ENCODE measurements around the gene CDON. TPM values are rescaled to one million over a fixed set of nuclear protein-coding genes. Genes with fewer than 3 reads are reported as not detected.

The CDON gene
- total RNA-seq, 2 experiments from 2014 or later, result 1.7 to 1.8 TPM

GRCh38 chr11:125960771-125961170, 101.9 kb downstream of the CDON start:
- no peak overlapping the region for H3K27ac Mint-ChIP-seq
- DNase-seq, result no peak
- H3K4me1 Mint-ChIP-seq, result peaks cover 8% of the 10 kb centered on the region
- ChIA-PET POLR2A (no interaction called here), CTCF (interaction anchor here (1.6 kb wide), 1 partner anchor 22 kb away, joined by 3 read pairs; no protein-coding TSS in a partner anchor)
- H3K36me3 Mint-ChIP-seq (ENCODE audit: low read depth), result no peaks in the 10 kb centered on the region
- H3K9me3 Mint-ChIP-seq, result no peaks in the 10 kb centered on the region
- peaks cover 2% of the 10 kb centered on the region for H3K27me3 Mint-ChIP-seq
- no peak overlapping the region for H3K4me3 Mint-ChIP-seq

DNA sequence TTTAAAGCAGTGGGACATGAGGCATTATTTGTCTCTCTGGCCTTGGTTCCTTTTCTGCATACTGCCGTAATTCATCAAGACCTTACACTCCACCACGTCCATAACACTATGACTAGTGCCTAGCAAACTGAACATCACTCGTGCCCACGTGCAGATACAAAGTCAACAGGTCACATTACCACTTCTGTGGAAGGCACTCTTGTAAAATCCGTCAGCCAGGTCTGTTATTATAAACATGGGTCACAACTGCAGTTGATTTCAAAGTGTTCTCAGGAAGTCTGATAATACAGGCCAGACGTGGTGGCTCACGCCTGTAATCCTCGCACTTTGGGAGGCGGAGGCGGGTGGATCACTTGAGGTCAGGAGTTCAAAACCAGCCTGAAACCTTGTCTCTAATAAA, 102.7 kb downstream of the CDON start:
- no peak overlapping the region for H3K27ac Mint-ChIP-seq
- CTCF ChIA-PET, result no interaction called here
- peaks cover 8% of the 10 kb centered on the region for H3K4me1 Mint-ChIP-seq

DNA sequence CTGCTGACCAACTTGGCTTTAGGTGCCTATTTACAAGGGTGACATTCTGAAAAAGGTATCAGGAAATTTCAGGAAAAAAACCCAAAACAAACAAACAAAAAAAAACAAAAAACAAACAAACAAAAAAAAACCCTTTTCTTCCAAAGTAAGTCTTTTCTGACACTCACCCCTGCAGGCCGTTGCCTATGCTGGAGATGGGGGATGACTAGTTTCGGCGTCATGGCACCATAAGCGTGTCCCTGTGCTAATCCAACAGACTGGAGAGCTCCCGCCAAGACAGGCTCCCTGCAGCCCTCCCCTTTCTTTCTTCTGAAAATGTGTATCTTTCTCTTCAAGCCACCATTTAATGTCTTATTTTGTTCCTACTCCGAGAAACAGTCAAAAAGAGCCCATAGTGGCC, 103.2 kb downstream of the CDON start:
- no peak for DNase-seq
- Mint-ChIP-seq H3K27me3 (peaks cover under 1% of the 10 kb centered on the region), H3K36me3 (ENCODE audit: low read depth) (no peaks in the 10 kb centered on the region), H3K27ac (no peak overlapping the region), H3K9me3 (no peaks in the 10 kb centered on the region), H3K4me1 (peaks cover 8% of the 10 kb centered on the region), H3K4me3 (no peak overlapping the region)
- ChIA-PET POLR2A (no interaction called here), CTCF (no interaction called here)

More for the DNA sequence above, 102.7 kb downstream of the CDON start:
- H3K36me3 Mint-ChIP-seq (ENCODE audit: low read depth), result no peaks in the 10 kb centered on the region
- no peak overlapping the region for H3K4me3 Mint-ChIP-seq
- H3K27me3 Mint-ChIP-seq, result peaks cover 2% of the 10 kb centered on the region
- DNase-seq, result no peak
- no peaks in the 10 kb centered on the region for H3K9me3 Mint-ChIP-seq
- POLR2A ChIA-PET, result no interaction called here

DNA sequence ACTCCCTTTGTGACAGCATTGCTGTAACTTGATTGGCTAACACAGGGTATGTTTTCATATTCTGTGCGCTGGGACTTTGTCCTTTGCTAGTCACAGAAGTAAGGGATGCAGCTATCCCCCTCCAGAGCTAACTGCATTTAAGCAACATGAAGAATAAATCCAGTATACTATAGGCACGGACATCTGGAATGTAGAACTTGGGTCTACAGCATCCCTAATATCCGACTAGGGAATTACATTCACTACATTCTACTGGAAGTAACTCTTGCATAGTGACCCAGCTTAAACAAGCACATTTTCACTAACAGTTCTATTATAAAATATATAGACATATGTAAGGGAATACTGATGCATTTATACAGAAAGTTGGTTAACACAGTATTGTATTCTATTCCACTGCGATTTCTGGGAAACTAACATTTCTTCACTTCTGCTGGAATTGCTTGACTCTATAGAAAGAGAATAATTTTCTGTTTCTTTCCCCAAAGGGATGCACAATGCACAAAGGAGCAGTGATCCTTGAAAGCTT, 103.7 kb downstream of the CDON start:
- no peak overlapping the region for H3K4me3 Mint-ChIP-seq
- H3K9me3 Mint-ChIP-seq, result no peaks in the 10 kb centered on the region
- no peaks in the 10 kb centered on the region for H3K36me3 Mint-ChIP-seq (ENCODE audit: low read depth)
- no peaks in the 10 kb centered on the region for H3K27me3 Mint-ChIP-seq
- H3K4me1 Mint-ChIP-seq, result peaks cover 8% of the 10 kb centered on the region
- no peak overlapping the region for H3K27ac Mint-ChIP-seq
- no peak for DNase-seq
- POLR2A ChIA-PET, result no interaction called here
- CTCF ChIA-PET, result no interaction called here

GRCh38 chr11:125957618-125958332, 104.9 kb downstream of the CDON start:
- POLR2A ChIA-PET, result no interaction called here
- no peak overlapping the region for H3K27ac Mint-ChIP-seq
- no peaks in the 10 kb centered on the region for H3K27me3 Mint-ChIP-seq
- no peaks in the 10 kb centered on the region for H3K36me3 Mint-ChIP-seq (ENCODE audit: low read depth)
- no peak for DNase-seq
- CTCF ChIA-PET, result no interaction called here
- peaks cover 8% of the 10 kb centered on the region for H3K4me1 Mint-ChIP-seq
- peak overlapping the region; percentile 22 for H3K4me3 Mint-ChIP-seq
- H3K9me3 Mint-ChIP-seq, result no peaks in the 10 kb centered on the region

- H3K4me1 Mint-ChIP-seq, result peaks cover 5% of the 10 kb centered on the region
- H3K9me3 Mint-ChIP-seq, result no peaks in the 10 kb centered on the region
- no peak for DNase-seq
- no peaks in the 10 kb centered on the region for H3K27me3 Mint-ChIP-seq
- H3K4me3 Mint-ChIP-seq, result no peak overlapping the region
- no peaks in the 10 kb centered on the region for H3K36me3 Mint-ChIP-seq (ENCODE audit: low read depth)
- ChIA-PET CTCF (interaction anchor here (1.3 kb wide), 1 partner anchor 237 kb away, joined by 3 read pairs; no protein-coding TSS in a partner anchor), POLR2A (no interaction called here)
- H3K27ac Mint-ChIP-seq, result no peak overlapping the region
Measured at GRCh38 chr11:125956391-125957134, 106.1 kb downstream of the CDON start.

- Mint-ChIP-seq H3K27me3 (no peaks in the 10 kb centered on the region), H3K27ac (no peak overlapping the region)
- POLR2A ChIA-PET, result no interaction called here
Measured at GRCh38 chr11:125955856-125956255, 106.8 kb downstream of the CDON start.

DNA sequence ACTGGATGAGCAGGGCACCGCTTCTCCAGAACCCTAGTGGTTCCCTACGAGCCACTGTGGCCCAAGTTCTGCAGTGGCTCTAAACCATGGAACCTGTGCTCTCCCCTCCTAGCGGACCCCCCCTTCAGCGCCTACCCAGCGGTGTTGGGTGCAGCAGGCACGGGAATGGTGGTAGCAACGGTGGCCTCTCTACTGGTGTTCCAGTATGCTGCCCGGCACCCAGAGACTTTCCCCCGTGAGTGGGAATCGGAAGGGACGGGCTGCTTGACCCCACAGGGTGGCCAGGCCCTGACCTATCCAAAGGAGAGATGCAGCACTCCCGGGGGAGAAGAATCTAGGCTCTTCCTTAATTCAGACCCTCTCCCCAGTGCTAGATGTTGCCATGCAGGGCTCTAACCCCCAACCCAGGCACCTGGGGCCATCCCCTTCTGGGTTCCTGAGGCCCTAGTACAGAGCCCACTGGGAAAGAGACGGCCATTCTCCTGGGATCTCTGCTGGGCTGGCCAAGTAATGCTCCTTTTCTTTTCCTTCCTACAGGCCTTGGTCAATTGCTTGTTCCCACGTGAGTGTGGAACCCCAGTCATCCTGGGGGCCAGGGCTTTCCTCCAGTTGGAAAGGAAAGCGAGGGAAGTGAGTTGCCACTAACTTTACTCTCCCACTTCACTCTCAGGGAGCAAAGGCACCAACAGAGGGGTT, 107.6 kb downstream of the CDON start:
- Mint-ChIP-seq H3K4me3 (no peak overlapping the region), H3K27ac (no peak overlapping the region), H3K36me3 (ENCODE audit: low read depth) (no peaks in the 10 kb centered on the region), H3K4me1 (peaks cover 5% of the 10 kb centered on the region), H3K27me3 (no peaks in the 10 kb centered on the region), H3K9me3 (no peaks in the 10 kb centered on the region)
- POLR2A ChIA-PET, result no interaction called here
- no peak for DNase-seq
- CTCF ChIA-PET, result no interaction called here

More at GRCh38 chr11:125955856-125956255, 106.8 kb downstream of the CDON start:
- no peaks in the 10 kb centered on the region for H3K36me3 Mint-ChIP-seq (ENCODE audit: low read depth)
- H3K9me3 Mint-ChIP-seq, result no peaks in the 10 kb centered on the region
- no peak overlapping the region for H3K4me3 Mint-ChIP-seq
- DNase-seq, result no peak
- CTCF ChIA-PET, result interaction anchor here (1.3 kb wide), 1 partner anchor 238 kb away, joined by 3 read pairs; no protein-coding TSS in a partner anchor
- peaks cover 5% of the 10 kb centered on the region for H3K4me1 Mint-ChIP-seq

- ChIA-PET POLR2A (no interaction called here), CTCF (no interaction called here)
- no peak overlapping the region for H3K27ac Mint-ChIP-seq
- peaks cover 5% of the 10 kb centered on the region for H3K4me1 Mint-ChIP-seq
- H3K36me3 Mint-ChIP-seq (ENCODE audit: low read depth), result no peaks in the 10 kb centered on the region
- no peaks in the 10 kb centered on the region for H3K9me3 Mint-ChIP-seq
- no peak for DNase-seq
- H3K4me3 Mint-ChIP-seq, result no peak overlapping the region
- no peaks in the 10 kb centered on the region for H3K27me3 Mint-ChIP-seq
Measured at GRCh38 chr11:125954123-125954944, 108.3 kb downstream of the CDON start.

DNA sequence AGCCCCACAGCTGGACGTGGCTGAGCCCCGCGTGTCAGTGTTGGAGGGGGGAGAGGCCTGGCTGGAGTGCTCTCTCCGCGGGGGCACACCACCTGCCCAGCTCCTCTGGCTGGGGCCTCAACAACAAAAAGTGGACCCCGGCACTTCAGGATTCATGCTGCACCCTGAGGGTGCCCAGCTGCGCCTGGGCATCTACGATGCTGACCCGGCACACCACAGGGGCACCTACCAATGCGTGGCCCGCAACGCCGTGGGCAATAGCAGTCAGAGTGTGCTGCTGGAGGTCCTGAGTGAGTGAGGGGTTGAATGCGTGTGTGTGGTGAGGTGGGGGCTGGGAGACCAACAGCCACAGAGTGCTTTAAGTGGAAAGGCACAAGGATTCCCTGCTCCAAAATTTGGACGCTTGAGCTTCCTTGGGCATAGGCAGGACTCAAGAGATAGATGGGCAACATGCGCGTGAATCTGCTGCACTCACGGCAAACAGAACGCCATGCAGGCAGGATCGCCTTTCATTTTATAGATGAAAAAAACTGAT, 109.2 kb downstream of the CDON start:
- no peak for DNase-seq
- Mint-ChIP-seq H3K4me1 (peaks cover 5% of the 10 kb centered on the region), H3K27me3 (no peaks in the 10 kb centered on the region), H3K36me3 (ENCODE audit: low read depth) (no peaks in the 10 kb centered on the region), H3K27ac (no peak overlapping the region), H3K9me3 (no peaks in the 10 kb centered on the region), H3K4me3 (no peak overlapping the region)
- ChIA-PET CTCF (no interaction called here), POLR2A (no interaction called here)

GRCh38 chr11:125952973-125953372, 109.7 kb downstream of the CDON start:
- no peaks in the 10 kb centered on the region for H3K27me3 Mint-ChIP-seq
- DNase-seq, result no peak
- H3K9me3 Mint-ChIP-seq, result no peaks in the 10 kb centered on the region
- no peaks in the 10 kb centered on the region for H3K36me3 Mint-ChIP-seq (ENCODE audit: low read depth)
- H3K4me1 Mint-ChIP-seq, result peaks cover 5% of the 10 kb centered on the region
- CTCF ChIA-PET, result no interaction called here
- no peak overlapping the region for H3K27ac Mint-ChIP-seq
- no peak overlapping the region for H3K4me3 Mint-ChIP-seq
- POLR2A ChIA-PET, result no interaction called here

GRCh38 chr11:125952559-125952958, 110.1 kb downstream of the CDON start:
- no peak overlapping the region for H3K27ac Mint-ChIP-seq
- no peaks in the 10 kb centered on the region for H3K27me3 Mint-ChIP-seq
- no peak overlapping the region for H3K4me3 Mint-ChIP-seq
- no peak for DNase-seq
- H3K9me3 Mint-ChIP-seq, result no peaks in the 10 kb centered on the region
- CTCF ChIA-PET, result no interaction called here
- no peaks in the 10 kb centered on the region for H3K36me3 Mint-ChIP-seq (ENCODE audit: low read depth)
- H3K4me1 Mint-ChIP-seq, result peaks cover 1% of the 10 kb centered on the region
- POLR2A ChIA-PET, result no interaction called here

Measured in activated CD4-positive, alpha-beta memory T cell treated with anti-CD3 and anti-CD28 coated beads, Interleukin-2, amount 10 ng/mL, durations not matched to agents 7 days and 5 days (primary cell).